IgD-negative memory B cell (primary cell): Measurements from ENCODE around the gene PAQR3. TPM values are rescaled to one million over a fixed set of nuclear protein-coding genes. Genes with fewer than 3 reads are reported as not detected.
"Not testable (repeated sequence)": the region's sequence is repeated elsewhere in the genome, so short reads cannot be mapped to it uniquely, and the experiment has no call there.

ENCODE experiments used
- H3K27ac Mint-ChIP-seq, 3 donors: one replicate each; pipeline ENCODE4 v1.8.0; 2020 to 2022; ENCODE audit warnings: mild to moderate bottlenecking in 3 of 3, mixed read lengths in 3 of 3, moderate library complexity in 1 of 3
- H3K27me3 Mint-ChIP-seq: one replicate; pipeline ENCODE4 v1.8.0; 2021; ENCODE audit warnings: mixed read lengths
- H3K36me3 Mint-ChIP-seq: one replicate; pipeline ENCODE4 v1.8.0; 2020; ENCODE audit warnings: mild to moderate bottlenecking, mixed read lengths
- H3K4me1 Mint-ChIP-seq, 3 donors: one replicate each; pipeline ENCODE4 v1.8.0; 2020 to 2022; ENCODE audit warnings: mixed read lengths in 3 of 3, mild to moderate bottlenecking in 1 of 3
- H3K4me3 Mint-ChIP-seq, 4 donors: one replicate each; pipeline ENCODE4 v1.8.0; 2020 to 2022; ENCODE audit warnings: mild to moderate bottlenecking in 4 of 4, mixed read lengths in 4 of 4, moderate library complexity in 3 of 4
- H3K9me3 Mint-ChIP-seq, 3 donors: one replicate each; pipeline ENCODE4 v1.8.0; 2020 to 2021; ENCODE audit warnings: mixed read lengths in 3 of 3, mild to moderate bottlenecking in 1 of 3
- polyA plus RNA-seq: library from polyadenylated mRNA; unstranded; fragments of 300-500 nt; fragmentation: Illumina TruSeq; gene quantifications from one replicate; pipeline ENCODE4 v1.2.3, GENCODE V29; 2021

The PAQR3 gene
- polyA plus RNA-seq, 1 donor from 2014 or later = 6.4 TPM

DNA sequence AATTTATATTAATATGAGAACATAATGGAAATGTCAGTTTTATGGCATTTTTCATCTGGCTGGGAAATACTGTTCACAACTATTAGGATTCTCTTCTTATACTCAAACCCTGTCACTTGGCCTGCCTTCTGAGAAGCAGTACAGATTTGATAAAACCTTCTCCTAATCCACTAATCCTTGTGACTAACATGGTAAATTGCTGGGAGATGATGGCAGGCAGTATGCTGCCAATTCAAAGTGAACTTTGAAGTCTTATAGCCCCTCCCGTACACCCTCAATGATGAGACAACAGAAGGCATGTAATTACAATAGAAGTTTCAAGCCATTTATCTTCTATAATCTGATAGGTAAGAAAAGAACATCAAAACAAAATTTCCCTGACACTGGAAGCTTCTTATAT is 36.9 kb downstream of the PAQR3 start:
- H3K36me3 Mint-ChIP-seq = peaks cover 2% of the 10 kb centered on the region
- no peaks in the 10 kb centered on the region for H3K9me3 Mint-ChIP-seq
- H3K4me1 Mint-ChIP-seq = peaks cover 0 to 3% (median 3%) of the 10 kb centered on the region in 3 donors
- no peaks in the 10 kb centered on the region for H3K27me3 Mint-ChIP-seq
- no peak overlapping the region for H3K4me3 Mint-ChIP-seq
- H3K27ac Mint-ChIP-seq = no peak overlapping the region

- no peaks in the 10 kb centered on the region for H3K27me3 Mint-ChIP-seq
- H3K27ac Mint-ChIP-seq = no peak overlapping the region
- H3K9me3 Mint-ChIP-seq = no peaks in the 10 kb centered on the region
- H3K36me3 Mint-ChIP-seq = peaks cover 2% of the 10 kb centered on the region
- H3K4me3 Mint-ChIP-seq = no peak overlapping the region
- H3K4me1 Mint-ChIP-seq = peaks cover 0 to 3% (median 3%) of the 10 kb centered on the region in 3 donors
These were observed 37.4 kb downstream of the PAQR3 start for GRCh38 chr4:78901882-78902281.

GRCh38 chr4:78899302-78899701 is 39.9 kb downstream of the PAQR3 start:
- Mint-ChIP-seq H3K27me3 (no peaks in the 10 kb centered on the region), H3K4me1 (peaks cover 0 to 3% (median 3%) of the 10 kb centered on the region in 3 donors), H3K9me3 (no peaks in the 10 kb centered on the region), H3K4me3 (no peak overlapping the region), H3K27ac (peak overlapping the region in 2 of 3 donors; percentile 33 to 69), H3K36me3 (peaks cover 4% of the 10 kb centered on the region)

DNA sequence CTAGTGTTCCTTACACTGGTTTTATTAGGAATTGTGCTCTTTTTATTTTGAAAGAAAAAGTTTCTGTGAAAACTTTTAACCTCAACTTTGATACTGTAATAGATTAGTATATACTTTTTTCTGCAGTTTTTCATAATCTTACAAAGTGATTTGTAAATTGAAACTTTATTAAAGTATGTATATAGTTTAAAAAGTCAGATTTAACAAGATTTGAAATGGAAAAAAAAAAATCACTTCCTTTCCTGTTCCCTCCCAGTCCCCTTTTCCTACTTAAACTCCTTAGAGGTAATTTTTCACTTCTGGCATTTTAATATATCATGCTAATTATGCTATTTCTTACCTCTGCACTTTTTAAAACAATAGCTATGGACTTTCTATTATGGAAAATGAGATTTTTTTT is 49.3 kb downstream of the PAQR3 start:
- Mint-ChIP-seq H3K4me3 (no peak overlapping the region), H3K4me1 (peaks cover 5 to 22% (median 10%) of the 10 kb centered on the region in 3 donors)

DNA sequence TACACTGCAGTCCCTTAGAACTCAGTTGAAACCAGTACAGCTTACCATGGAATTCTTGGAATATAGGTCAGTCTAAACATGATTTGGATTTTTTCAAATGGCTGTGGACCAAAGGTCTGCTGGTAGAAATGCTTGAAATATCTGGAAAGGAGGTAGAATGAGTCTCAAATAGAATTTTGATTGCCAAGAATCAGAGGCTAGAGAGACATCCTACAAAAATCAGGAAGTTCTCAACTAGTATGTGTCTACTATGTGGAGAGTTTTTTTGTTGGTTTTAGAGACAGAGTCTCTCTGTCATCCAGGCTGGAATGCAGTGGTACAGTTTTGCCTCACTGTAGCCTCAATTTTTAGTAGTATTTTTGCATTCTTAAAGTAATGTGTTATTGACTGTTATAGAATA is 53.6 kb downstream of the PAQR3 start:
- Mint-ChIP-seq H3K9me3 (no peaks in the 10 kb centered on the region), H3K27ac (no peak overlapping the region), H3K4me3 (no peak overlapping the region), H3K27me3 (no peaks in the 10 kb centered on the region), H3K4me1 (peaks cover 13 to 23% (median 15%) of the 10 kb centered on the region in 3 donors), H3K36me3 (peaks cover 4% of the 10 kb centered on the region)

More for the DNA sequence above, 49.3 kb downstream of the PAQR3 start:
- H3K27me3 Mint-ChIP-seq = no peaks in the 10 kb centered on the region
- H3K9me3 Mint-ChIP-seq = no peaks in the 10 kb centered on the region
- H3K27ac Mint-ChIP-seq = peak overlapping the region in 1 of 3 donors; percentile 46
- peaks cover 5% of the 10 kb centered on the region for H3K36me3 Mint-ChIP-seq

DNA sequence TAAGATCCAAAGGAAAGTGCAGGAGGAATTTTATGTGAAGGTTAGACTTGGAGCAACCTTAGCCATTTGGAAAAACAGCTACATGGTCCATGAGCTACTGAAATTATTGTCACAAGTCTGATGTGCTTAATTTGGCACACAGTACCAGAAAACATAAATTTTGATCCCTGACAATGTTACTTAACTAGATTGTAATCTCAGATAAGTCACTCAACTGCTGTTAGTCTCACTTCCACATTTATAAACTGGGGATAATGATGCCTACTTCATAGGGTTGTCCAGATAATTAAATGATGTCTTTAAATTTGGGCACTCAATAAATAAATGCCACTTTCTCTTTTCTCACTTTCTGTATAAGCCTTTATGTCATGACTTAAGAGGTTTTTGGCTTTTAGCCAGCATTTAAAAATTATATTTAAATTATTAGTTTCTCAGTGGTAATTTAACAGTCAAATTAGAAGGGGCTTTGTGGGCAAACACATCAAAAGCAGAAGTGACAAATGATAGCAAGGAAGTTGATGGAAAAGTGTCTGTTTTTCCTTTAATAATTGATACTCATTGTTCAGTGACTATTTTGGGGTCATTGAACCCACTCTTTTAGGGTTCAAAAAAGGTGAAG is 58.3 kb downstream of the PAQR3 start:
- H3K36me3 Mint-ChIP-seq = peaks cover 4% of the 10 kb centered on the region
- no peaks in the 10 kb centered on the region for H3K27me3 Mint-ChIP-seq
- no peaks in the 10 kb centered on the region for H3K9me3 Mint-ChIP-seq
- peak overlapping the region in 1 of 3 donors; percentile 73 for H3K27ac Mint-ChIP-seq
- peak overlapping the region in 1 of 4 donors; percentile 52 for H3K4me3 Mint-ChIP-seq
- peaks cover 10 to 16% (median 11%) of the 10 kb centered on the region in 3 donors for H3K4me1 Mint-ChIP-seq

- peaks cover 2% of the 10 kb centered on the region for H3K36me3 Mint-ChIP-seq
- no peak overlapping the region for H3K4me3 Mint-ChIP-seq
- H3K27me3 Mint-ChIP-seq = no peaks in the 10 kb centered on the region
- H3K4me1 Mint-ChIP-seq = peaks cover 10 to 11% (median 10%) of the 10 kb centered on the region in 3 donors
- no peaks in the 10 kb centered on the region for H3K9me3 Mint-ChIP-seq
- H3K27ac Mint-ChIP-seq = no peak overlapping the region
These were observed 61.2 kb downstream of the PAQR3 start for GRCh38 chr4:78878031-78878430.

- no peak overlapping the region for H3K4me3 Mint-ChIP-seq
- H3K9me3 Mint-ChIP-seq = no peaks in the 10 kb centered on the region
- no peak overlapping the region for H3K27ac Mint-ChIP-seq
- H3K36me3 Mint-ChIP-seq = peaks cover 2% of the 10 kb centered on the region
- peaks cover 8 to 11% (median 10%) of the 10 kb centered on the region in 3 donors for H3K4me1 Mint-ChIP-seq
- no peaks in the 10 kb centered on the region for H3K27me3 Mint-ChIP-seq
These were observed 62.5 kb downstream of the PAQR3 start for GRCh38 chr4:78876568-78877320.

DNA sequence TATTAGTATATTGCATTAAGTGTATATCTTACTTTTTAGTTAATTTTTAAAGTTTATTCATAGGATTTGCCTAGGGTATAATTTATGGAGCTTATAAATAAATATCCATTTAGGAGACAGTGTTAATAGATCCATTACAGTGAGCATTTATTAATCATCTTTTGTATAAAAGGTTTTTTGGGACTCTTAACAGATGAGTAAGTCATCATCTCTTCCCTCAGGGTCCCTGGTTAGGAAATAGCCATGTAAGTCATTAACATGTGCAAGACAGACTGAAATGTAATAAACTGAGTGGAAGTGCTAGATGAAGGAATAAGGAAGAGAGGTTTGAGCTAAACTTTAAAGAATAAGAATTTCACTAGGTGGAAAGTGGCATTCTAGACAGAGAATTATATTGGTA is 69.2 kb downstream of the PAQR3 start:
- Mint-ChIP-seq H3K4me3 (no peak overlapping the region), H3K36me3 (peaks cover 4% of the 10 kb centered on the region), H3K27ac (no peak overlapping the region), H3K4me1 (no peaks in the 10 kb centered on the region), H3K27me3 (no peaks in the 10 kb centered on the region), H3K9me3 (no peaks in the 10 kb centered on the region)

- H3K27me3 Mint-ChIP-seq, H3K36me3 Mint-ChIP-seq, H3K4me1 Mint-ChIP-seq, H3K27ac Mint-ChIP-seq, H3K4me3 Mint-ChIP-seq, H3K9me3 Mint-ChIP-seq: not testable (repeated sequence)
These were observed 70.5 kb downstream of the PAQR3 start for GRCh38 chr4:78868712-78869111.

- Mint-ChIP-seq H3K4me1 (peaks cover 10 to 19% (median 15%) of the 10 kb centered on the region in 3 donors), H3K36me3 (peaks cover 4% of the 10 kb centered on the region), H3K9me3 (no peaks in the 10 kb centered on the region), H3K27ac (no peak overlapping the region), H3K27me3 (no peaks in the 10 kb centered on the region), H3K4me3 (no peak overlapping the region)
These were observed 73.8 kb downstream of the PAQR3 start for GRCh38 chr4:78865451-78865850.

GRCh38 chr4:78864405-78865024 is 74.7 kb downstream of the PAQR3 start:
- Mint-ChIP-seq H3K4me1 (peaks cover 10 to 19% (median 15%) of the 10 kb centered on the region in 3 donors), H3K27me3 (no peaks in the 10 kb centered on the region), H3K36me3 (peaks cover 4% of the 10 kb centered on the region), H3K4me3 (peak overlapping the region in 1 of 4 donors; percentile 64), H3K9me3 (no peaks in the 10 kb centered on the region), H3K27ac (peak overlapping the region in 2 of 3 donors; percentile 5 to 89)

- H3K27ac Mint-ChIP-seq = peak overlapping the region in 2 of 3 donors; percentile 5 to 77
- no peak overlapping the region for H3K4me3 Mint-ChIP-seq
- no peaks in the 10 kb centered on the region for H3K27me3 Mint-ChIP-seq
- peaks cover 4% of the 10 kb centered on the region for H3K36me3 Mint-ChIP-seq
- peaks cover 10 to 19% (median 15%) of the 10 kb centered on the region in 3 donors for H3K4me1 Mint-ChIP-seq
- H3K9me3 Mint-ChIP-seq = no peaks in the 10 kb centered on the region
These were observed 75.2 kb downstream of the PAQR3 start for GRCh38 chr4:78863991-78864390.

GRCh38 chr4:78863254-78863869 is 75.9 kb downstream of the PAQR3 start:
- Mint-ChIP-seq H3K27ac (peak overlapping the region in 1 of 3 donors; percentile 77), H3K4me1 (peaks cover 10 to 19% (median 15%) of the 10 kb centered on the region in 3 donors), H3K36me3 (peaks cover 4% of the 10 kb centered on the region), H3K4me3 (peak overlapping the region in 1 of 4 donors; percentile 63), H3K27me3 (no peaks in the 10 kb centered on the region), H3K9me3 (no peaks in the 10 kb centered on the region)

DNA sequence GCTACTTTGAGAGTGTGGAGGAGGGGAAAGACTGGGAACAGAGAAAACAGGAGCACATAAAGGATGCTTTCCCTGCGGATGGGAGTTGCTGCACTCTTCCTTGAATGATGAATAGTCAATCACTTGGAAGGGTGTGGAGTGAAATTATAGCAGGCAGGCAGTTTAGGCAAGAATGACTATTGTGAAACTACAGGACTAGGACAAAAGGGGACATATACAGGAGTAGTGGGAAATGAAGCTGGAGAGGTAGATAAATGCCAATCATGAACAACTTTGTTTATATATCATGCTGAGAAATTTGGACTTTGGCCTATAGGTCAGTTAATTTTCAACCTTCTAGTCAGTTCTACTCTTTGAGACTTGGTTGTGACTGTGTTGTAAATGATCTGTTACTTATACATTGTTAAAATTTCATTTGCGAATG is 76.9 kb downstream of the PAQR3 start:
- Mint-ChIP-seq H3K4me3 (no peak overlapping the region), H3K27ac (peak overlapping the region in 1 of 3 donors; percentile 35), H3K36me3 (no peaks in the 10 kb centered on the region), H3K4me1 (peaks cover 10 to 19% (median 15%) of the 10 kb centered on the region in 3 donors), H3K9me3 (no peaks in the 10 kb centered on the region), H3K27me3 (no peaks in the 10 kb centered on the region)
